Measurements from ENCODE around the gene ENKUR. TPM values are rescaled to one million over a fixed set of nuclear protein-coding genes. Genes with fewer than 3 reads are reported as not detected.

ENKUR gene
- total and polyA plus RNA-seq, 4 donors: 0.08 to 0.15 (median 0.13) TPM

- Histone ChIP-seq H3K9me3 (ENCODE audit: control insufficient read depth in 4 of 4, low read length in 3 of 4) (no peaks in the 10 kb centered on the region), H3K9ac (ENCODE audit: low read depth in 1 of 2, low read length in 2 of 2) (no peak overlapping the region), H3K4me3 (ENCODE audit: low read depth in 1 of 3, low read length in 3 of 3) (no peak overlapping the region), H3K27me3 (ENCODE audit: control insufficient read depth in 4 of 4, insufficient read depth in 4 of 4, low read length in 3 of 4) (no peaks in the 10 kb centered on the region), H3K27ac (ENCODE audit: low read depth in 1 of 2, low read length in 2 of 2) (no peak overlapping the region), H3K4me1 (ENCODE audit: control insufficient read depth in 4 of 4, insufficient read depth in 4 of 4, low read length in 3 of 4) (peaks cover 0 to 6% (median 0%) of the 10 kb centered on the region in 4 donors), H3K36me3 (ENCODE audit: control insufficient read depth in 4 of 4, insufficient read depth in 3 of 4, low read depth in 1 of 4, low read length in 3 of 4) (no peaks in the 10 kb centered on the region)
- TF ChIP-seq EGR1 (IDR thresholded peaks at IDR 0.05; ENCODE audit: low read depth in 2 of 2): no peak
- TF ChIP-seq RAD21 (IDR thresholded peaks at IDR 0.05): no peak
- no peak for TF ChIP-seq ZBTB33 (IDR thresholded peaks at IDR 0.05)
- TF ChIP-seq MAX (IDR thresholded peaks at IDR 0.05): no peak
- TF ChIP-seq JUND (IDR thresholded peaks at IDR 0.05): no peak
- TF ChIP-seq GABPA (IDR thresholded peaks at IDR 0.05 in 1 of 2, conservative IDR thresholded peaks at IDR 0.05 in 1 of 2): no peak
- TF ChIP-seq FOXA2 (IDR thresholded peaks at IDR 0.05): no peak
- TF ChIP-seq HNF4G (IDR thresholded peaks at IDR 0.05): no peak
- TF ChIP-seq TAF1 (conservative IDR thresholded peaks at IDR 0.05): no peak
- TF ChIP-seq REST (IDR thresholded peaks at IDR 0.05): no peak
- TF ChIP-seq YY1 (IDR thresholded peaks at IDR 0.05): no peak
- no peak for TF ChIP-seq FOXA1 (IDR thresholded peaks at IDR 0.05)
- no peak for TF ChIP-seq HNF4A (conservative IDR thresholded peaks at IDR 0.05)
- TF ChIP-seq SP1 (IDR thresholded peaks at IDR 0.05): no peak
- no peak for TF ChIP-seq RXRA (IDR thresholded peaks at IDR 0.05)
- TF ChIP-seq CTCF (IDR thresholded peaks at IDR 0.05; ENCODE audit: low read depth, low read length, missing input control): no peak
- no peak for TF ChIP-seq ATF3 (IDR thresholded peaks at IDR 0.05)
- TF ChIP-seq NR2F2 (IDR thresholded peaks at IDR 0.05): no peak
- no peak for DNase-seq (ENCODE audit: low spot score)
Measured at GRCh38 chr10:24995072-24995471, 20.9 kb downstream of the ENKUR start.

Data from liver (tissue), 9 donors.